ENCODE results near the gene CAMKMT.

Gene CAMKMT

GRCh38 chr2:44361330-44362206 lies at the start of gene CAMKMT, which contains the start of gene PREPL:
TSS of gene CAMKMT (plus strand) at chr2:44361947.
TSS of gene PREPL (minus strand) at chr2:44361494. CDS start at chr2:44346342, 15,152 bp downstream.
- peak; percentile 92 for DNase-seq

GRCh38 chr2:44314362-44314761 lies 47.4 kb upstream of the CAMKMT start:
- DNase-seq, result peak; percentile 59

GRCh38 chr2:44315945-44316344 lies 45.8 kb upstream of the CAMKMT start:
- no peak for DNase-seq

GRCh38 chr2:44320832-44321231 lies 40.9 kb upstream of the CAMKMT start:
- no peak for DNase-seq

- DNase-seq, result no peak
These were observed 40.4 kb upstream of the CAMKMT start for GRCh38 chr2:44321360-44321759.

GRCh38 chr2:44324971-44325426 lies 36.7 kb upstream of the CAMKMT start:
- DNase-seq, result no peak

- no peak for DNase-seq
These were observed 35.9 kb upstream of the CAMKMT start for GRCh38 chr2:44325897-44326296.

- no peak for DNase-seq
These were observed 35.0 kb upstream of the CAMKMT start for GRCh38 chr2:44326548-44327264.

GRCh38 chr2:44328750-44329149 lies 33.0 kb upstream of the CAMKMT start:
- DNase-seq, result no peak

GRCh38 chr2:44329343-44329742 lies 32.4 kb upstream of the CAMKMT start:
- DNase-seq, result no peak

- DNase-seq, result no peak
These were observed 30.9 kb upstream of the CAMKMT start for GRCh38 chr2:44330801-44331200.

- DNase-seq, result no peak
These were observed 27.8 kb upstream of the CAMKMT start for GRCh38 chr2:44333994-44334393.

- DNase-seq, result no peak
These were observed 25.8 kb upstream of the CAMKMT start for GRCh38 chr2:44335806-44336538.

GRCh38 chr2:44342854-44343253 lies 18.9 kb upstream of the CAMKMT start:
- no peak for DNase-seq

GRCh38 chr2:44347526-44347925 lies 14.2 kb upstream of the CAMKMT start:
- no peak for DNase-seq

GRCh38 chr2:44348400-44348799 lies 13.3 kb upstream of the CAMKMT start:
- DNase-seq, result no peak

GRCh38 chr2:44349506-44349905 lies 12.2 kb upstream of the CAMKMT start:
- no peak for DNase-seq

GRCh38 chr2:44351088-44351487 lies 10.7 kb upstream of the CAMKMT start:
- no peak for DNase-seq

GRCh38 chr2:44351676-44352075 lies 10.1 kb upstream of the CAMKMT start:
- no peak for DNase-seq

GRCh38 chr2:44352510-44352909 lies 9.2 kb upstream of the CAMKMT start:
- no peak for DNase-seq

GRCh38 chr2:44354761-44355160 lies 7.0 kb upstream of the CAMKMT start:
- no peak for DNase-seq

- DNase-seq, result no peak
These were observed 3.2 kb upstream of the CAMKMT start for GRCh38 chr2:44358503-44358902.

- no peak for DNase-seq
These were observed 908 bp upstream of the CAMKMT start for GRCh38 chr2:44360749-44361329.

All from MV-4-11 (cell line).